GM12801 (cell line): Measurements from ENCODE around the gene SYNE1.

ENCODE experiments used
- TF ChIP-seq, protein P1 (sequence below): IDR thresholded peaks from one replicate; pipeline ENCODE4 v1.5.1; 2011; ENCODE audit warnings: control low read depth; ENCODE audit not compliant: insufficient read length; ENCODE audit errors: extremely low read depth

Gene SYNE1

DNA sequence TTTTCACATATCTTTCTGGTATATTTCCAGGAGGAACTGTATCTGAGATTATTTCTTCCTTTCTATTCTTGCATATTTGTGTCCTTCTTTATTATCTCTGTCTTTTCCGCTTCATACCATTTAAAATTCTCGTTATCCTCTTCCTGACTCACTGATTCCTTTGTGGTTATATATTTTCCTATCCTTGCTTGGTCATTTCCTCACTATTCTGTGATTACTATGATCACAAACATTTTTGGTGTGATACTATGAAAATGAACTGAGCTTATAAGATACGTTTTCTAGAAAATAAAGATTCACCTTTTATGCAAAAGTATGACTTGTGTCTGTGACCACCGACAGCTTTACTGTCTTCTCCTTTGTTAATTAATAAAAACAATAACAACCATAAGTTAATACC is 34.0 kb upstream of the SYNE1 start:
- TF ChIP-seq, protein P1, sequence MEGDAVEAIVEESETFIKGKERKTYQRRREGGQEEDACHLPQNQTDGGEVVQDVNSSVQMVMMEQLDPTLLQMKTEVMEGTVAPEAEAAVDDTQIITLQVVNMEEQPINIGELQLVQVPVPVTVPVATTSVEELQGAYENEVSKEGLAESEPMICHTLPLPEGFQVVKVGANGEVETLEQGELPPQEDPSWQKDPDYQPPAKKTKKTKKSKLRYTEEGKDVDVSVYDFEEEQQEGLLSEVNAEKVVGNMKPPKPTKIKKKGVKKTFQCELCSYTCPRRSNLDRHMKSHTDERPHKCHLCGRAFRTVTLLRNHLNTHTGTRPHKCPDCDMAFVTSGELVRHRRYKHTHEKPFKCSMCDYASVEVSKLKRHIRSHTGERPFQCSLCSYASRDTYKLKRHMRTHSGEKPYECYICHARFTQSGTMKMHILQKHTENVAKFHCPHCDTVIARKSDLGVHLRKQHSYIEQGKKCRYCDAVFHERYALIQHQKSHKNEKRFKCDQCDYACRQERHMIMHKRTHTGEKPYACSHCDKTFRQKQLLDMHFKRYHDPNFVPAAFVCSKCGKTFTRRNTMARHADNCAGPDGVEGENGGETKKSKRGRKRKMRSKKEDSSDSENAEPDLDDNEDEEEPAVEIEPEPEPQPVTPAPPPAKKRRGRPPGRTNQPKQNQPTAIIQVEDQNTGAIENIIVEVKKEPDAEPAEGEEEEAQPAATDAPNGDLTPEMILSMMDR, result no peak

DNA sequence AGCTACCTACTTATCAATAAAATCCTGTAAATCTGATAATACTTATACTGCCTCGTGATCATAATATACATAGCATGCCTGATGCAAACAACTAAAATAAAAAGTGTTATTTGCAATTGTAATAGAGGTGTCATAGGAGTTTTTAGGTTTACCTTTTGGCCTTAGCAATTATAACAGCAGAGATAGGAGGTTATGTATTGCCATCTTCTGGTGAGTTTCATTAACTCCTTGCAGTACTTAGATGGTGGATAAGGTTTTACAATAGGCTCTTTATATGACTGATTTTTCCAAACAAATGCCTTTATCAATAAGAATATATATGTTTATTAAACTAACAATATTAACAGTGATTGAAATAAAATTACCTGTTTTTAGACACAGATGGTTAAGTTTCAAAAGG is 32.7 kb upstream of the SYNE1 start:
- TF ChIP-seq, protein P1, result no peak

DNA sequence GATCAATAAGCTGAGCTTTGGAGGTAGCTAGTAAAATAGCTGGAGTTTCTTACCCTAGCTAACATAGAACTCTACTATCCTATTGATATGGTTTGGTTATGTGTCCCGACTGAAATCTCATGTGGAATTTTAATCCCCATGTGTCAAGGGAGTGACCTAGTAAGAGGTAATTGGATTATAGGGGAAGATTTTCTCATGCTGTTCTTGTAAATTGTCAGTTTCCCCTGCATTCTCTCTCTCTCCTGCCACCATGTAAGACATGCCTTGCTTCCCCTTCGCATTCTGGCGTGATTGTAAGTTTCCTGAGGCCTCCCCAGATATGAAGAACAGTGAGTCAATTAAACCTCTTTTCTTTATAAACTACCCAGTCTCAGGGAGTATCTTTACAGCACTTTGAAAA is 24.6 kb upstream of the SYNE1 start:
- TF ChIP-seq, protein P1, result no peak

DNA sequence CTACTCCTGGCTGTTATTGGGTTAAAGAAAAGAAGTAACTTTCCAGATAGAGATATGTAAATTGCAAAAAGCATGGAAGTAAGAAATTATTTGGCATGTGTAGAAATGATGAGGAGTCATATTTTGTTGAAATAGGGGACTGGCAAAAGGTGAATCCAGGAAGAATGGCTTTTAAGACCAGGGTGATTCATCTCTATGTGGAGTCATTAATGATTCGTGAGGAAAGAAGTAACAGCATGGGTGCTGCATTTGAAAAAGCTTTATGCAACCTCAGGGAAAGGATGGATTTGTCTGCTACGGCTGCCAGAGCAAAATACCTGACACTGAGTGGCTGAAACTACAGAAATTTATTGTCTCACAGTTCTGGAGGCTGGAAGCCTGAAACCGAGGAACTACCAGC is 14.8 kb upstream of the SYNE1 start:
- TF ChIP-seq, protein P1, result no peak

DNA sequence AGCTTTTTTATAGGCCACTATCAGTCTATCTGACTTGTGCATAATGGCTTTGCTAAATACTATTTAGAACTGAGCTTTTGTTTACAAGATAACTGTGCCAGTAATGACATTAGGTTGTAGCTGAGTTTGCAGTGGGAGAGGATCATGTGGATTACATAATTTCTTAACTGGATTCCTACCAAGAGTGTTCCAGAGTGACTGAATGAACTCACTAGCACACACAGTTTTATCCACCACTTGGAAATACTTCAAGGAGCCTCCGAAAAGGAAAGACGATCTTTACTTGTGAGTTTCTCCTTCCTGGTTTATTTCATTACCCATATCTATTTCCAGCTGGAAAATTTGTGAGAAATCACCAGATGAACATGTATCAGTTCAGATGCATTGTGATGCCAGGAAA is 10.9 kb upstream of the SYNE1 start:
- TF ChIP-seq, protein P1, result no peak

DNA sequence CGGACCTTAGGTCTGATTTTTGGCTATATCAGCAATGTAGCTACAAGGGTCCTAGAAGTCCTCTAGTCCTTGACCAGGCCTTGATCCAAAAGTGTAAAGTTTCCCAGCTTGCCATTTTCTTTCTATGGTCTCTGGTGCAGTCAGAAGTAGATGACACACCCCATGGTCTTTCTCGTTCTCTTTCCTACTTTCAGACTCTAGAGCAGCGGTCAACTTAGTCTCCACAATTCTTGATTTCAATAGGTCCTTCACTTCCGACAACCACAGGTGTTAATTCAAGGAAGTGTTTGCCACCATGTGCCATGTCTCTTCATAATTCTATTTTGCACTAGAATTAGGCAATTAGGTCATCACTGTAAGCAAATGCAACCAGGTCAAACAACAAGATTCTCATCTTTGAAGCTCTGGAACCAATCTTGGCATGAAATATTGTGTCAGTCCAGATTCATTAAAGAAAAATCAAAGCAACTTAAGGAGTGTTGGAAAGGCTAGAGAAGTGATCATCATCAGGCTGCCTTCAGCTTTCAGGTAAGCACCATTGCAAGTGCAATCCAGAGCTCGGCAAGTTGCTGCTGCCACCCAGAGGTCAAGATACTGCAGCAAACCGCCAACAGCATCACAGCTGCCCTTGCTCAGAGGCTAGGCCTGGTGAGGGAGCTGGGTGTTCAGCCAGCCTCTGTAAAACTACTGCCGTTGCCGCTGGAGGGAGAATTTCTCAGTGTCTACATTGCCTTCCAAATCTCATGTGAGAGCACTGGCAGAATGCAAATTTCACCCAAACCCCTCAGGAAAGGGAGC is 5.6 kb upstream of the SYNE1 start:
- TF ChIP-seq, protein P1, result no peak

DNA sequence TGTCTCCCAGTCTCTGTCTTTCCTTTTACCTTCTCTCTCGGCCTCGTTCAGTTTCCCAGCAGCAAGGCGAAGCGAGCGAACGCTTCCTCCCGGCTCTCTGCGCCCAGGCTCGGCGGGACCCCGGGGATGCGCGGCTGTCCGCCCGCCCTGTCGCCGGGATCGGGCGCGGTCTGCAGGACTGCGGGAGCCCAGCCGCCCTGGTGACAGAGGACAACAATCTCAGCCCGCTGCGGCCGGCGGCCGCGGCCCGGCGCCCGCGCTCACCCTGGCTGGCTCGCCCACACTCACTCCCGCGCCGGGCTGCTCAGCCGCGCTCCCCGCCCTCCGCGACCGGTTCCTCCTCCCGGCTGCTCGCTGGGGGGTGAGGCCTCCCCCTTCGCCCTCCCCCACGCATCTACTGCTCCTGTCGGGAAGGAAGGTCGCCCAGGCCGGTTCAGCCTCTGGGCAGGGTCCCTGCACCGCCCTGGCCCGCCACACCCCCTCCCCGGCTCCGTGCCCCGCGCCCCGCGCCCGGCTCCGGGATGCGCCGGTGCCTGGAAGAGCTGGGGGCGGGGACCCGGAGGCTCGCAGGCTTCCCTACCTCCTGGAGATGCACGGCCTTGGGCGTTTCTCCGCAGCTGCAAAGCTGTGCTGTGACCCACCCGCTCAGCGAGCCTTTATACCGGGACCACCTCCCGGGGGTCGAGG is 410 bp downstream of the SYNE1 start:
- TF ChIP-seq, protein P1, result no peak
